Measurements from ENCODE around the gene NUDT15.

GRCh38 chr13:48028066-48028465, 9.5 kb upstream of the NUDT15 start:
- TF ChIP-seq CTCF (IDR thresholded peaks at IDR 0.05) (no peak), POLR2A (IDR thresholded peaks at IDR 0.05) (no peak), EP300 (IDR thresholded peaks at IDR 0.05) (no peak), POLR2AphosphoS5 (IDR thresholded peaks at IDR 0.05) (no peak)

Measured in suprapubic skin (tissue), 4 donors.